GM18951 (cell line): ENCODE results near the gene GTF3C2.
"Not testable (repeated sequence)": the region's sequence is repeated elsewhere in the genome, so short reads cannot be mapped to it uniquely, and the experiment has no call there.

Source experiments
- POLR2A ChIP-seq: IDR thresholded peaks from 4 replicates; pipeline ENCODE4 v1.6.1; 2011; ENCODE audit warnings: mild to moderate bottlenecking; ENCODE audit not compliant: insufficient read length, insufficient read depth; ENCODE audit errors: extremely low read depth
- in situ Hi-C: fragments of 300-500 bp; cut with MboI; formaldehyde crosslinking; loops from one replicate; pipeline ENCODE4 v1.12.0; 2022; ENCODE audit warnings: low sequenced_read_pairs, mixed read lengths, inconsistent platforms; ENCODE audit not compliant: unreplicated experiment

GTF3C2 gene

DNA sequence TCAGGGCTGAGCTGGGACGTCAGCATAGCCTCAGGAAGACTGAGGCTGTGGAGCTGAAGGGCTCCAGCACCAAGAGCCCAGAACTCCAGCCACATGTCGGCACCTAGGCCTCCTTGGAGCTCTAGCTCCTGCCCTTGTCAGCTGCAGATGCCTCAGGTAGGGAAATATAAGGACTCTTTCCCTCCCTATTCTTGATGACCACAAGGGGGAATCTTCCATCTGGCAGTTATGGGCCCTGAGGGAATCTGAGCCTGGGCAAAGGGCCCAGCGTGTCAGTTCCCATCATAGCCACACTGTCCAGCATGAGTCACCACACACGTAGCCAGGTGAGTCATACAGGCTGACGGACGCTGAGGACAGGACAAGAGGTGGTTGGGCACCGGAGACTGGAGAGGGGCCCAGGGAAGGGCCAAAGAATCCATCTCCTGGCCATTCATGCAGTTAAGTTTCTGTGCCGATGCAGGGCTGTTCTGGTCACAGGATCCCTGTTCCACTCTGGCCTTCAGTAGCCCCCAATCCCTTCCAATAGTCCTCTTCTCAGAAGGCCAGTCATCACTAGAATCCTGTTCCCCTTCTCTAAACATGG is 35.5 kb downstream of the GTF3C2 start:
- no peak for TF ChIP-seq POLR2A
- in situ Hi-C loops: no loop called here

DNA sequence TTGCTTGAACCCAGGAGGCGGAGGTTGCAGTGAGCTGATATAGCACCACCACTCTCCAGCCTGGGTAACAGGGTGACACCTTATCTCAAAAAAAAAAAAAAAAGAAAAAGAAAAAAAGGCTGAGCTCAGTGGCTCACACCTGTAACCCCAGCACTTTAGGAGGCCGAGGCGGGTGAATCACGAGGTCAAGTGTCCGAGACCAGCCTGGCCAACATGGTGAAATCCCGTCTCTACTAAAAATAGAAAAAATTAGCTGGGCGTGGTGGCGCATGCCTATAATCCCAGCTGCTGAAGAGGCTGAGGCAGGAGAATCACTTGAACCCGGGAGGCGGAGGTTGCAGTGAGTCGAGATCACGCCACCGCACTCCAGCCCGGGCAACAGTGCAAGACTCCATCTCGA is 36.7 kb downstream of the GTF3C2 start:
- in situ Hi-C loops: not testable (repeated sequence)

DNA sequence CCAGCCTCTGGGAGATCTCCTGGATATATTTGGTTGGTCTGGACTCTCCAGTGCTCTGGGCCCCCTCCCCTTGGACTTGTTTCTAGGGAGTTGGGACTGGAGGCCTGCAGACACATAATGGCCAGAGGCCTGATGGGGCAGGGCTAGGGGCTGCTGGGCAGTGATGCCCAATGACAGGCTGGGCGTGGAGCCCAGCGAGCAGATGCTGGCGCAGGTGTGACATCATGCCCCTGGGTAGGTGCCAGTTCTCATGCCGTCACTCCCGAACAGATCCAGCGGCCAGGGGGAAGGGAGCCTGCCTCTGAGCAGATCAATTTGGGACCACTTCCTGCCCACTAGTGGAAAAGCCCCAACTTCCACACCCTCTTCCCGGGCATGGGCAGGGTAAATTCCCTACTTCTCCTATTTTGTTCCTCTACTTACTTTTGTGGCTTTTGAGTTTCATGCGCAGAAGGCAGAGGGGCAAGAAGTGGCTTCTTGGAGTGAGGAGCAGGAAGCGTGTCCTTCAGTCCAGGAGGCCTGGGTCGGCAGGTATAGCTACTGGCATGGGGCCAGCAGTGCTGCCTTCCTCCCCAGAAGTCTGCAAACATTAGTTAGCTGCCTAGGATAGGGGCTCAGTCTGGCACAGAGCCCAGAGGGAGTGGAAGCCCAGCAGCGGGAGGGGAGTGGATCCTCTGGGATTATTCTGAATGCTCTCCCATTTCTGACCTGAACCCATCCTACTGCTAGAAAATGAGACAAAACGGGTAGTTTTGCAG is 39.7 kb downstream of the GTF3C2 start:
- in situ Hi-C loops: no loop called here
- no peak for TF ChIP-seq POLR2A

DNA sequence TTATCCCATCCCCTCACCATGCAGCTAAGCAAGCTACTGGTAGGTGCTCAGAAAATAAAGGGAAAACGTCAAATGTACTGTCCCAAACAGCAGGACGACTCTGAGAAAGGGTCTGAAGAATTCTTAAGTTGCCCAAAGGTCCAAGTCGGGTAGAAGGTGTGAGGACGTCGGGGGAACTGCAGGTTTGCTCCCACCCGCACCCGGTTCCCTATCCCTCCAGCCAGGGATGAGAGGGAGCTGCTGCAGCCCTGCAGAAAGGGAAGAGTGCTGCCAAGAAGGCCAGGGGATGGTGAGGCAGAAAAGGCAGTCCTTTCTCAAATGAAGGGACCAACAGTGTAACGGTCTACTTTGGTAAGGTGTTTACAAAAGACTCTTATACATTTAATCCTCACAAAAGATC is 41.4 kb downstream of the GTF3C2 start:
- TF ChIP-seq POLR2A: no peak
- in situ Hi-C loops: no loop called here

DNA sequence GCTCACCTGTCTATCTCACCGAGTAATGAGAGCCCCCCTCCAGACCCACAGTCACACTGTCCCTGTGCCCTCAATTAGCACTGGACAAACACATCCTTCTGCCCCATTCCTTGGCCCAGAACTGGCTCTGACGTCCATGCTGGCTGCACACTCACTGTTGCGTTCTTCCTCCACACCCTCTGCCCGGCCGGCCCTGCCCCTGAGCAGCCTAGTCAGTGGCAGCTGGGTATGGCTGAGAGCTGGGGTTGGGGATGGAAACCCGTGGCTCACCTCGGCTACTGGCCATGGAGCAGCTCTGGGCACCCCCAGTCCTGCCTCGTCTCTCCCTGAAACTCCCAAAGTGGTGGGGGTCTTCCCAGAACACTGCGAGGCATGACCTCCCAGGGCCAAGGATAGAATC is 41.9 kb downstream of the GTF3C2 start:
- no peak for TF ChIP-seq POLR2A
- in situ Hi-C loops: no loop called here

DNA sequence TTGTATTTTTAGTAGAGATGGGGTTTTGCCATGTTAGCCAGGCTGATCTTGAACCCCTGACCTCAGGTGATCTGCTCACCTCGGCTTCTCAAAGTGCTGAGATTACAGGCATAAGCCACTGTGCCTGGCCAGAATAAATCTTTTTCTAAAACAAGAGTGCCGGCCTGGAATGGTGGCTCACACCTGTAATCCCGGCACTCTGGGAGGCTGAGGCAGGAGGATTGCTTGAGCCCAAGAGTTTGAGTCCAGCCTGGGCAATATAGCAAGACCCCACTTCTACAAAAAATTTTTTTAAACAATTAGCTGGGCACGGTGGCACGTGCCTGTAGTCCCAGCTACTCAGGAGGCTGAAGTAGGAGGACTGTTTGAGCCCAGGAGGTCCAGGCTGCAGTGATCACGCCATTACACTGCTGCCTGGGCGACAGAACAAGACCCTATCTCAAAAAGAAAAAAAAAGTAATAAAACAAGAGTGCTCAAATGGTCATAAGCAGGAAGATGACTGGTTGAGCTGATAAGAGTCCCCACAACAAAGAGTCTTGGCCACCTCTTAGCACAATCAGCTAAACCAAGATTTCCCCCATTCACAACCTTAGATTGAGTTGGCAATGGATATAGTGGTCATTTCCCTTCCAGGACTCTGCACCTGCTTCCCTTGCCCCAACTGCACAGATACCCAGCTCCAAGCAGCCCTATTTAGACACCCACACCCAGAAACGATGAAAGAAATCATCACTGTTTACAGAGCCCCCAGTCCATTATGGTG is 42.5 kb downstream of the GTF3C2 start:
- in situ Hi-C loops: no loop called here
- TF ChIP-seq POLR2A: no peak

DNA sequence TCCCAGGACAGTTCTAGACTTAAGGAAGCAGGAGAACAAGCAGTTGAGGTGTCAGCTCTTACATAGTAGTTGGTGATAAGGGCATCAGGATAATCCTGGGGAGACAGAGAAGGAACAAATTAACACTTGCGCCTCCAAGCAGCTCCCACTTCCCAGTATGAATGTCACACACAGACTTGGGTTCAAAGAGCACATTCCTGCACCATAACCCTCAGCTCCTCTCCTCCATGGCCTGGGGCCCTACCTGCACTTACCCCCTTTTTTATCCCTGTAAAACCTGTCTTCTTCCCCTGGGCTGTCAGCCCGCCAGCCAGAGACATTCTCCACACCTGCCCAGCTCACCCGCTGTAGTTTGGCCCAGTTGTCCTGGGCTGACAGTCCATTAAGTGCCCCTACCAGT is 44.4 kb downstream of the GTF3C2 start:
- no peak for TF ChIP-seq POLR2A
- in situ Hi-C loops: no loop called here

DNA sequence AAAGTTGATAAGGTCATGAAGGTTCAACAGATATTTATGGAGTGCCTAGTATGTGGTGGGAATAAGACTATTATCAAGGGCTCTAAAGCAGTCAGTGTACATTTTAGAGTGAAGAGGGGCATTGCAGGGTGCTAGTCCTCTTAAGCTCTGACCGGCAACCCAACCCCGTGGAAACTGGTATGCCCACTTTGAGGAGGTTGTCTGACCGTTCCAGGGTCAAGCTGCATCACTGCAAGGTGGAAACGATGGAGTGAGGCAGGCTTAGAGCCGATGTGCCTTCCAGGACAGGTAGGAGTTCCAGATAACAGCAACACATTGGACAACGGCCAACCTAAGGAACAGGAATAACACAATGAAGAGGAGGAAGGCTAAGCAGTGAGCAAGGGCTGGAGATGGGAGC is 46.9 kb downstream of the GTF3C2 start:
- in situ Hi-C loops: no loop called here

DNA sequence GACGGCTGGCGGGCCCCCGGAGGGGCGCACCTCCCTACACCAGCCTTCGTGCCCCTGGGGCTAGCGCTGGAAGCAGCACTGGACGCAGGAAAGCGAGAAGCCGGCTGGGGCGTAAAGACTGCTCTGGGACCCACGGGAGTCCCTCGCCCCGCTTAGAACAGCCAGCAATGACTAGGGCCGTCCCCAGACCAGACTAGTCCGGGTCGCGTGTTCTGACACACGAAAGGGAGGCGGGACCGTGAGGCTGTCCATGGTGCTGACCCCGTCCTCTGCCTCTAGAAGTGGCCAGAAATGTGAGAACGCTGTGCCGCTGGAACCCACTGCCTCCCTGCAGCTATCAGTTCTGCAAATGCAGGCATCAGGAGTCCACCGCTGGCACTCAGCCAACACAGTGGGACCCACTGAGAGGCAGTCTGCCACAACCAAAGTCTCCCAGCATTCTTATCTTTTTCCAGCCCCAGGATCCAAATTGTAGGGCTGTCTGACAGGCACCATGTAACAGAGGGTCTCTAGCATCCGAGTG is 48.1 kb downstream of the GTF3C2 start, which contains the start of gene UCN:
Gene UCN (minus strand): TSS at position 87 of the 523 bp plus-strand sequence. CDS start 550 bp downstream, outside the sequence.
- in situ Hi-C loops: no loop called here
- no peak for TF ChIP-seq POLR2A

More for the DNA sequence above, 46.9 kb downstream of the GTF3C2 start:
- no peak for TF ChIP-seq POLR2A

DNA sequence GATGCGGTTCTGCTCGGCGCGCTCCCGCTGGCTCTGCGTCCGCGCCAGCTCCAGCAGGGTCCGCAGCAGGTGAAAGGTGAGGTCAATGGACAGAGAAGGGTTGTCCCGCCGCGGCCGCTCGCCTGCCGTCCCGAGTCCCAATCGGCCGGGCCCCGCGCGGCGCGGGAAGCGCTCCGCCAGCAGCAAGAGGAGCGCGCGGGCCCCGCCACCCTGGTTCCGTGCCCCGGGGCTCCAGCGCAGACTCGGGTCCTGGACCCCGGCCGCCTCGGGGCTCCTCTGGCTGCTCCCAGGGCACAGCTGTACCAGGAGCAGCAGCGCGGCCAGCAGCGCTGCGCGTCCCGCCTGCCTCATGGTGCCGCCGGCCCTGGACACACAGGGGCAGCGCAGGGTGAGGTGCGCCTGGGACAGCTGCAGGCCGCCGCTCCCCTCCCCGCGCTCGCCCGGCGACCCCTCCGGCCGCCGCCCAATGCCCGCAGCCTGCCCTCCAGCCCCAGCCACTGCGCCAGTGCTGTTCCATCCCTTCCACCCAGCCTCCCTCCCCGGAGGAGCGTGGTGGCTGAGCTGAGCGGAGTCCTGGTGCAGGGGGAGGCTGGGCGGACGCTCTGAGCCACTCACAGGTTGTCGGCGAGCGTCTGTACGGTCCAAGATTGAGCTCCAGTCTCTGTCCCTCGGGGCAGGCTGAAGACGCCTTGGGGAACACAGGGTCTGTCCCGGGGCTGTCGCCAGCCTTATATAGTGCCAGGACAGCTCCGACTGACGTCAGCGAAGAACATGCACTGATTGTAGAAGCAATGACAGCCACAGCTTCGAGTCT is 48.8 kb downstream of the GTF3C2 start:
- TF ChIP-seq POLR2A: no peak
- in situ Hi-C loops: no loop called here

DNA sequence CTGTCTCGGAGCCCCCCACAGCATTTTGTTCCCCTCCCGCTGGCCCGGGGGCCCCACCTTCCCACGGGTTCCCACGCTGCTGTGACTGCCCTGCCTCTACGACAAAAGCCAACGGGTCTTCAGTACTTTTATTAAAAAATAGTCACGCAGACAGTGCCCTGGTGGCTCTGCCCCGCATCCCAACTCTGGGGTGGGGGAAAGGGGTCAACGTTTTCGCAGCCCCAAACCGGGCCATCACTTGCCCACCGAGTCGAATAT is 49.3 kb downstream of the GTF3C2 start:
- in situ Hi-C loops: no loop called here
- TF ChIP-seq POLR2A: no peak

DNA sequence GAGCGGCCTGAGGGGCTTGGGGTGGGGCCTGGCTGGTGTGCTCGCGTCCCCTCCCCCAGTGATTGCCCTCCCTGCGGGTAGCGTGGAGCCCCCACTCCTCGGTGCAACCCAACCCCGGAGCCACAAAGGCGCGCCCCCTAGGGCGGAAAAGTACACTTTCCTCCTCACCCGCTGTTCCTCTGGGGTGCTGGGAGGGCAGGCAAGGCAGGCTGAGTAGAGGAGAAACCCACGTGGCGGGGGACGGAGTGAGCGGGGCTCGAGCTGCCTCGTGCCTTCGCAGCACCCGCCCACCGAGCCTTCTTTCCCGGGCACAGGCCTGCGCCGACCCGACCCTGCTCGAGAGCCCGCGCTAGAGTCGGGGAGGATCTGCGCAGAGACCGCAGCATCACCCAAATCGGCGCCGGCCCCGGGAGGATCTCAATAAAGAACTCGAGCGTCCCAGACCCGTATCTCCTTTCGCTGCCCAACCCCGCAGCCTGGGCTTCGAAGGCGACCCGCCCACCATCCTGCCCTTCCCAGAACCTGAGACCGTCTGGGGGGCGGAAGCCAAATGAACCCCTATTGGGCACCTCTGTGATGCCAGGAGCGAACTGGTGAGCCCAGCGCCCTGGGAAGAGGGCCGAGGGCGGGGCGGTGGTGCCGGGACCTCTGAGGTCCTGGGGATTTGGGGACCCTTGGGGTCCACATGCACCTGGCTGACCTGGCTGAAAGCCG is 49.8 kb downstream of the GTF3C2 start:
- no peak for TF ChIP-seq POLR2A
- in situ Hi-C loops: no loop called here
